Measurements from ENCODE around the gene WFS1.

WFS1 gene

DNA sequence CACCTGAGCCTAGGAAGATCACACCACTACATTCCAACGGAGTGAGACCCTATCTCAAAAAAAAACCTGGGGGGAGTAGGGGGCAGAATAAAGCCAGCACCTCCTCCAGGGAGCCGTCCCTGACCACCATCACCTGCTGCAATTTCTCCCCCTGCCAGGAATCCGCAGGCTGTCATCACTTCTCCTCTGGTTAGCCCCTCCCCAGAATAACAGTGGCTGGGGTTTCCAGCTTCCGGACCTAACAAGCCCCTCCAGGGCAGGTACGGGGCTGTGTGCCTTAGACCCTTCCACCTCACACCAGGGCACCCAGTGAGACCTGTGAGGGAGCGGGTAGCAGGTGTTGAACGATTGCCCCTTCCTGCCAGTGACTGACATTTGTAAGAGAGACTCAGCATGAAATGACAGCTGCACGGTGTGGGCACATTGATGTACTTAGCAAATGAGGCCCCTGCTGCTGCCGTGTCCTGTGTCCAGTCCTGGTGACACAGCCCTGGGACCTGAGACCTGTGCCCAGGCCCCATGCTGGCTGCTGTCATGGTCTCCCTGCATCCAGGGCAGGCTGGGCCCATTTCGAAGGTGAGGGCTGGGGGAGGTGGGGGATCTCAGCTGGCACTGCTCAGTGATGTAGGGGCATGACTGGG, 6.7 kb upstream of the WFS1 start:
- Histone ChIP-seq H3K9me2 (replicated peaks; ENCODE audit: insufficient read depth, low read length) (no peaks in the 10 kb centered on the region), H3K9ac (ENCODE audit: low read length) (no peak overlapping the region)

DNA sequence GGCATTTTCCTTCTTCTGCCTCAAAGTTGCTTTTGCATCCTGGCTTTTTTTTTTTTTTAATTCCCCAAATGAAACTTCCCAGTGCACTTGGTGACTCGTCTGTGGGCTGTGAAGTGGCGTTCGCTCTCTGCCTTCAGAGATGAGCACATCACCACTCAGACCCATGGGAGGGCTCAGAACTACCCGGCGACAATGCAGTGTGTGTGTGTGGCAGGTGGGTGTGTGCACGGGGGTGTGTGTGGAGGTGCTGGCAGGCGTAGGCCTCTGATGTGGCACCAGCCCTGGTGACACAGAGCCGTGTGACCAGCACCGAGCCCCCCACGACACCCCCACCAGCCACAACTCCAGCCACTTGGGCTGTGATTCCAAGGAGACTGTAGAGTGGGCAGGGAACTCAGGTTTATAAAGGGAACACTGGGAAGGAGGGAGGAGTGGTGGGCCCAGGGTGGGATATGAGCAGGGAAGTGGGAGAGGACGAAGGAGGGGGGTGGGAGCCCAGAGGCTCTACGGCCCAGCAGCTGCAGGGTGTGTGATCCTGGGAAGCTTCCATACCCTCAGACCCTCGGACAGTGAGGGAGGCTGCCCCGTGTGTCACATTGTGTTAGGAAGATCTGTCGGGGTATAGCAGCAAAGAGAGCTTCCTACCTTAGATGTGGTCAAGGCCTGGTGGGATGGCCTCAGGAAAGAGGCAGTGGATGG, 6.0 kb upstream of the WFS1 start:
- Histone ChIP-seq H3K4me3 (ENCODE audit: insufficient read depth, low read length, poor library complexity, severe bottlenecking) (no peak overlapping the region), H3K9me3 (ENCODE audit: insufficient read depth, low read length) (no peaks in the 10 kb centered on the region), H3K27me3 (ENCODE audit: low read length) (no peaks in the 10 kb centered on the region), H3K9me2 (replicated peaks; ENCODE audit: insufficient read depth, low read length) (no peaks in the 10 kb centered on the region), H3K36me3 (ENCODE audit: low read length) (no peaks in the 10 kb centered on the region), H4K20me1 (ENCODE audit: low read depth, low read length) (no peaks in the 10 kb centered on the region), H3K79me2 (ENCODE audit: insufficient read depth, low read length) (no peaks in the 10 kb centered on the region), H2AFZ (ENCODE audit: low read depth, low read length, severe bottlenecking) (no peak overlapping the region), H3K4me2 (ENCODE audit: low read depth, low read length, poor library complexity, severe bottlenecking) (no peak overlapping the region), H3K9ac (ENCODE audit: low read length) (no peak overlapping the region), H3K27ac (ENCODE audit: low read depth, low read length) (no peak overlapping the region), H3F3A (ENCODE audit: insufficient read depth) (no peaks in the 10 kb centered on the region)
- no peak for TF ChIP-seq EZH2phosphoT487 (conservative IDR thresholded peaks at IDR 0.05; ENCODE audit: low read length)
- TF ChIP-seq, protein P1, sequence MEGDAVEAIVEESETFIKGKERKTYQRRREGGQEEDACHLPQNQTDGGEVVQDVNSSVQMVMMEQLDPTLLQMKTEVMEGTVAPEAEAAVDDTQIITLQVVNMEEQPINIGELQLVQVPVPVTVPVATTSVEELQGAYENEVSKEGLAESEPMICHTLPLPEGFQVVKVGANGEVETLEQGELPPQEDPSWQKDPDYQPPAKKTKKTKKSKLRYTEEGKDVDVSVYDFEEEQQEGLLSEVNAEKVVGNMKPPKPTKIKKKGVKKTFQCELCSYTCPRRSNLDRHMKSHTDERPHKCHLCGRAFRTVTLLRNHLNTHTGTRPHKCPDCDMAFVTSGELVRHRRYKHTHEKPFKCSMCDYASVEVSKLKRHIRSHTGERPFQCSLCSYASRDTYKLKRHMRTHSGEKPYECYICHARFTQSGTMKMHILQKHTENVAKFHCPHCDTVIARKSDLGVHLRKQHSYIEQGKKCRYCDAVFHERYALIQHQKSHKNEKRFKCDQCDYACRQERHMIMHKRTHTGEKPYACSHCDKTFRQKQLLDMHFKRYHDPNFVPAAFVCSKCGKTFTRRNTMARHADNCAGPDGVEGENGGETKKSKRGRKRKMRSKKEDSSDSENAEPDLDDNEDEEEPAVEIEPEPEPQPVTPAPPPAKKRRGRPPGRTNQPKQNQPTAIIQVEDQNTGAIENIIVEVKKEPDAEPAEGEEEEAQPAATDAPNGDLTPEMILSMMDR (IDR thresholded peaks at IDR 0.05; ENCODE audit: insufficient read depth, low read length, poor library complexity, severe bottlenecking), result no peak

More for the DNA sequence above, 6.7 kb upstream of the WFS1 start:
- Histone ChIP-seq H3K79me2 (ENCODE audit: insufficient read depth, low read length) (no peaks in the 10 kb centered on the region), H2AFZ (ENCODE audit: low read depth, low read length, severe bottlenecking) (no peak overlapping the region), H3K4me3 (ENCODE audit: insufficient read depth, low read length, poor library complexity, severe bottlenecking) (no peak overlapping the region), H3F3A (ENCODE audit: insufficient read depth) (no peaks in the 10 kb centered on the region), H3K27me3 (ENCODE audit: low read length) (no peaks in the 10 kb centered on the region), H3K4me2 (ENCODE audit: low read depth, low read length, poor library complexity, severe bottlenecking) (no peak overlapping the region), H4K20me1 (ENCODE audit: low read depth, low read length) (no peaks in the 10 kb centered on the region), H3K36me3 (ENCODE audit: low read length) (no peaks in the 10 kb centered on the region), H3K27ac (ENCODE audit: low read depth, low read length) (no peak overlapping the region), H3K9me3 (ENCODE audit: insufficient read depth, low read length) (no peaks in the 10 kb centered on the region)
- TF ChIP-seq, protein P1 (IDR thresholded peaks at IDR 0.05; ENCODE audit: insufficient read depth, low read length, poor library complexity, severe bottlenecking), result no peak
- no peak for TF ChIP-seq EZH2phosphoT487 (conservative IDR thresholded peaks at IDR 0.05; ENCODE audit: low read length)

DNA sequence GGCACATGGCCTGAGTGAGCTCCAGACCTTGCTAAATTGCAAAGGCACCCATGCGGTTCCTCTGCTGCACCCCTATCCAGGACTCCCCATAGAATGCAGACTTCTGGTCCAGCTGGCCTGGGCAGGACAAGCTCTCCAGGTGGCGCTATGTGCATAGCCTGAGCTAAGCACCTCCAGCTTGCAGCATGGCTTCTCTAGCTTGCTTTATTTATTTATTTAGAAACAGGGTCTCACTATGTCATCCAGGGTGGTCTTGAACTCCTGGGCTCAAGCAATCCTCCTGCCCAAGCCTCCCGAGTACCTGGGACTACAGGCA, 5.5 kb upstream of the WFS1 start:
- no peak overlapping the region for H3K4me3 ChIP-seq (ENCODE audit: insufficient read depth, low read length, poor library complexity, severe bottlenecking)
- TF ChIP-seq, protein P1 (IDR thresholded peaks at IDR 0.05; ENCODE audit: insufficient read depth, low read length, poor library complexity, severe bottlenecking), result no peak
- TF ChIP-seq EZH2phosphoT487 (conservative IDR thresholded peaks at IDR 0.05; ENCODE audit: low read length), result no peak
- H3K9ac ChIP-seq (ENCODE audit: low read length), result no peak overlapping the region
- no peaks in the 10 kb centered on the region for H3K79me2 ChIP-seq (ENCODE audit: insufficient read depth, low read length)
- H3K9me2 ChIP-seq (replicated peaks; ENCODE audit: insufficient read depth, low read length), result no peaks in the 10 kb centered on the region
- no peaks in the 10 kb centered on the region for H3K9me3 ChIP-seq (ENCODE audit: insufficient read depth, low read length)
- no peak overlapping the region for H3K4me2 ChIP-seq (ENCODE audit: low read depth, low read length, poor library complexity, severe bottlenecking)
- H3K27me3 ChIP-seq (ENCODE audit: low read length), result no peaks in the 10 kb centered on the region
- no peaks in the 10 kb centered on the region for H3K36me3 ChIP-seq (ENCODE audit: low read length)
- H4K20me1 ChIP-seq (ENCODE audit: low read depth, low read length), result no peaks in the 10 kb centered on the region
- no peak overlapping the region for H2AFZ ChIP-seq (ENCODE audit: low read depth, low read length, severe bottlenecking)
- no peaks in the 10 kb centered on the region for H3F3A ChIP-seq (ENCODE audit: insufficient read depth)
- H3K27ac ChIP-seq (ENCODE audit: low read depth, low read length), result no peak overlapping the region
